B cell (primary cell): Measurements from ENCODE around the gene CASK. TPM values are rescaled to one million over a fixed set of nuclear protein-coding genes. Genes with fewer than 3 reads are reported as not detected.

Experiments used
- ATAC-seq: fragments of 200-7000 bp; cut with Tn5 transposase; one replicate; pipeline ENCODE4 v1.10.0; 2021; ENCODE audit warnings: low read depth, mild to moderate bottlenecking, moderate number of reproducible peaks, moderate library complexity
- CTCF ChIA-PET: fragments of 350-600 bp; sonication (Branson Sonifier 250); formaldehyde crosslinking; loops from one replicate; lab custom pipeline; 2021; ENCODE audit warnings: antibody characterized with exemption, inconsistent platforms; lab: Charles Lee
- POLR2A ChIA-PET: fragments of 350-600 bp; sonication (Branson Sonifier 250); formaldehyde crosslinking; loops from one replicate; lab custom pipeline; 2021; ENCODE audit warnings: antibody characterized with exemption; lab: Charles Lee
- DNase-seq: peaks from one replicate; pipeline ENCODE4 v3.0.0; 2013
- H2AFZ ChIP-seq: 2 replicates; pipeline ENCODE4 v1.6.1; 2012; ENCODE audit warnings: mild to moderate bottlenecking, low read depth, low read length; ENCODE audit not compliant: insufficient read depth, poor library complexity, severe bottlenecking
- H3K27ac ChIP-seq, 2 donors: 1 replicate in 1 of 2; 2 replicates in 1 of 2; pipeline ENCODE4 v1.5.1; 2012 to 2013; ENCODE audit warnings: low read length in 2 of 2, mild to moderate bottlenecking in 2 of 2, moderate library complexity in 1 of 2
- H3K27me3 ChIP-seq, 4 experiments: fragments of 200-600 bp in 1 of 4; sonication (generic) in 1 of 4; replicated peaks in 1 of 4; 1 replicate in 2 of 4; 2 replicates in 2 of 4; pipeline versions ENCODE4 v1.6.1 to v1.7.0; 2013 to 2016; ENCODE audit warnings: low read length in 3 of 4, mild to moderate bottlenecking in 2 of 4, mixed read lengths in 1 of 4, moderate library complexity in 1 of 4; ENCODE audit not compliant: insufficient read depth in 4 of 4, control insufficient read depth in 3 of 4; ENCODE audit errors: control extremely low read depth in 1 of 4
- H3K36me3 ChIP-seq, 2 experiments: replicated peaks in 1 of 2; 1 replicate in 1 of 2; 2 replicates in 1 of 2; pipeline versions ENCODE4 v1.6.1 to v1.7.1; 2013; ENCODE audit warnings: low read length in 1 of 2; ENCODE audit not compliant: insufficient read depth in 2 of 2, control insufficient read depth in 1 of 2; ENCODE audit errors: control extremely low read depth in 1 of 2, extremely low read depth in 1 of 2
- H3K4me1 ChIP-seq, 2 donors: fragments of 200-600 bp in 1 of 2; sonication (generic) in 1 of 2; 1 replicate in 1 of 2; 2 replicates in 1 of 2; pipeline versions ENCODE4 v1.5.1 to v1.6.1; 2013 to 2017; ENCODE audit warnings: low read length in 2 of 2; ENCODE audit not compliant: control insufficient read depth in 2 of 2, insufficient read depth in 2 of 2
- H3K4me2 ChIP-seq: replicated peaks from 2 replicates; pipeline ENCODE3; 2012; ENCODE audit warnings: mild to moderate bottlenecking, low read depth, low read length; ENCODE audit not compliant: poor library complexity, severe bottlenecking
- H3K4me3 ChIP-seq, 5 experiments: fragments of 200-600 bp in 1 of 5; sonication (generic) in 1 of 5; 1 replicate in 3 of 5; 2 replicates in 2 of 5; pipeline versions ENCODE4 v1.5.1 to v1.7.0; 2011 to 2016; ENCODE audit warnings: low read length in 4 of 5, mild to moderate bottlenecking in 4 of 5, low read depth in 2 of 5, control low read depth in 1 of 5, moderate library complexity in 1 of 5; ENCODE audit not compliant: insufficient read depth in 1 of 5; ENCODE audit errors: control extremely low read depth in 1 of 5, extremely low read depth in 1 of 5
- H3K79me2 ChIP-seq: fragments of 200-600 bp; sonication (generic); one replicate; pipeline ENCODE4 v1.6.0; 2016; ENCODE audit warnings: low read length; ENCODE audit not compliant: control insufficient read depth, insufficient read depth
- H3K9ac ChIP-seq: fragments of 200-600 bp; sonication (generic); 2 replicates; pipeline ENCODE4 v1.6.1; 2017; ENCODE audit warnings: mild to moderate bottlenecking, low read length, moderate library complexity
- H3K9me3 ChIP-seq, 3 donors: one replicate each; pipeline versions ENCODE4 v1.6.1 to v1.7.1; 2013; ENCODE audit warnings: low read length in 2 of 3; ENCODE audit not compliant: control insufficient read depth in 2 of 3, insufficient read depth in 1 of 3; ENCODE audit errors: control extremely low read depth in 1 of 3
- H4K20me1 ChIP-seq: 2 replicates; pipeline ENCODE4 v1.6.0; 2012; ENCODE audit warnings: mild to moderate bottlenecking, low read length; ENCODE audit not compliant: insufficient read depth, control insufficient read depth, poor library complexity, severe bottlenecking
- H3K27ac Mint-ChIP-seq: one replicate; pipeline ENCODE4 v1.8.0; 2021; ENCODE audit warnings: mixed read lengths
- H3K27me3 Mint-ChIP-seq: one replicate; pipeline ENCODE4 v1.8.0; 2021; ENCODE audit warnings: mixed read lengths
- H3K4me1 Mint-ChIP-seq: one replicate; pipeline ENCODE4 v1.8.0; 2021; ENCODE audit warnings: mixed read lengths
- H3K4me3 Mint-ChIP-seq: one replicate; pipeline ENCODE4 v1.8.0; 2021; ENCODE audit warnings: mixed read lengths
- H3K9me3 Mint-ChIP-seq: one replicate; pipeline ENCODE4 v1.8.0; 2022; ENCODE audit warnings: mixed read lengths; ENCODE audit not compliant: insufficient read depth
- CTCF ChIP-seq: fragments of 200-600 bp; IDR thresholded peaks from one replicate; pipeline ENCODE4 v1.8.0; 2022; ENCODE audit warnings: antibody characterized with exemption, mild to moderate bottlenecking
- EZH2 ChIP-seq: IDR thresholded peaks from 2 replicates; pipeline ENCODE4 v1.6.1; 2012; ENCODE audit warnings: borderline replicate concordance, low read depth, mild to moderate bottlenecking, moderate library complexity, low read length; ENCODE audit not compliant: insufficient read depth, poor library complexity, severe bottlenecking
- WGBS: methylation state at CpG from one replicate; pipeline ENCODE4 v1.1.5; 2013; ENCODE audit warnings: missing lambda C conversion rate; ENCODE audit not compliant: insufficient coverage; 5-methylcytosine and 5-hydroxymethylcytosine counted together
- intact Hi-C: fragments of 100-400 bp; cut with micrococcal nuclease; formaldehyde crosslinking; loops from one replicate; pipeline ENCODE4 v1.10.0; 2022
- polyA plus RNA-seq: library from polyadenylated mRNA; depleted of rRNA; stranded (reverse); fragments of >200 nt; gene quantifications from 2 replicates; pipeline ENCODE4 v1.2.3, GENCODE V29; 2012
- total RNA-seq, 2 donors: library from RNA; stranded (reverse); fragments of 120-200 nt in 1 of 2; gene quantifications; 1 replicate in 1 of 2; 2 replicates in 1 of 2; pipeline versions ENCODE4 v1.2.3 to v1.2.4, GENCODE V29; 2013 to 2022

The CASK gene
- total and polyA plus RNA-seq, 2 donors (not counting 1 experiment from before 2014, with no cell fraction given): 14.2 to 50.4 TPM

- H3K4me1 Mint-ChIP-seq: peaks cover 4% of the 10 kb centered on the region
- Histone ChIP-seq H3K4me2 (no peak overlapping the region), H3K9me3 (no peaks in the 10 kb centered on the region), H3K79me2 (no peaks in the 10 kb centered on the region), H3K27ac (no peak overlapping the region), H3K4me3 (no peak overlapping the region), H3K36me3 (peaks cover 0 to 3% of the 10 kb centered on the region in 2 experiments), H3K4me1 (no peaks in the 10 kb centered on the region), H4K20me1 (no peaks in the 10 kb centered on the region), H3K27me3 (no peaks in the 10 kb centered on the region), H3K9ac (no peak overlapping the region), H2AFZ (no peak overlapping the region)
- TF ChIP-seq CTCF: no peak
- intact Hi-C loops: no loop called here
- ChIA-PET CTCF (no interaction called here), POLR2A (no interaction called here)
- H3K9me3 Mint-ChIP-seq: no peaks in the 10 kb centered on the region
- no peak overlapping the region for H3K4me3 Mint-ChIP-seq
- DNase-seq (no peak), ATAC-seq (no peak)
- WGBS: 80% methylated on average over 1 of the region's 5 CpGs
- no peak overlapping the region for H3K27ac Mint-ChIP-seq
- H3K27me3 Mint-ChIP-seq: no peaks in the 10 kb centered on the region
Observed at GRCh38 chrX:41518841-41519220, 404.5 kb downstream of the CASK start.

GRCh38 chrX:41518127-41518840 lies 405.1 kb downstream of the CASK start:
- no peaks in the 10 kb centered on the region for H3K79me2 ChIP-seq
- no peak overlapping the region for H2AFZ ChIP-seq
- TF ChIP-seq CTCF: no peak
- no peak for TF ChIP-seq EZH2
- Mint-ChIP-seq H3K4me1 (peaks cover 4% of the 10 kb centered on the region), H3K9me3 (no peaks in the 10 kb centered on the region), H3K4me3 (no peak overlapping the region), H3K27me3 (no peaks in the 10 kb centered on the region), H3K27ac (no peak overlapping the region)
- POLR2A ChIA-PET: interaction anchor here (0.6 kb wide), 1 partner anchor 12 kb away, joined by 3 read pairs; no protein-coding TSS in a partner anchor
- H3K4me2 ChIP-seq: no peak overlapping the region
- no peak overlapping the region for H3K27ac ChIP-seq
- no peak overlapping the region for H3K4me3 ChIP-seq
- CTCF ChIA-PET: no interaction called here
- WGBS: no CpG with 5 or more reads among the region's 9 CpGs
- ATAC-seq (no peak), DNase-seq (no peak)
- no peak overlapping the region for H3K9ac ChIP-seq
- no peaks in the 10 kb centered on the region for H3K9me3 ChIP-seq
- H4K20me1 ChIP-seq: no peaks in the 10 kb centered on the region
- intact Hi-C loops: no loop called here
- H3K27me3 ChIP-seq: no peaks in the 10 kb centered on the region
- H3K36me3 ChIP-seq: peaks cover 0 to under 1% of the 10 kb centered on the region in 2 experiments
- H3K4me1 ChIP-seq: no peaks in the 10 kb centered on the region
